ENCODE measurements around the gene TPRKB.
"Not testable (repeated sequence)": the region's sequence is repeated elsewhere in the genome, so short reads cannot be mapped to it uniquely, and the experiment has no call there.

The TPRKB gene

GRCh38 chr2:73718421-73718820 is 18.7 kb downstream of the TPRKB start:
- no peak overlapping the region for H3K27ac ChIP-seq (ENCODE audit: low read length)
- no peaks in the 10 kb centered on the region for H3K4me1 ChIP-seq (ENCODE audit: insufficient read depth, low read length)
- no peak overlapping the region for H3K9ac ChIP-seq (ENCODE audit: low read depth, low read length)
- no peak for TF ChIP-seq CTCF (IDR thresholded peaks at IDR 0.05; ENCODE audit: borderline replicate concordance, extremely low read depth, low read length, poor library complexity, severe bottlenecking)
- no peak for TF ChIP-seq EZH2 (IDR thresholded peaks at IDR 0.05; ENCODE audit: borderline replicate concordance, low read depth, low read length, severe bottlenecking)
- no peaks in the 10 kb centered on the region for H4K20me1 ChIP-seq (ENCODE audit: insufficient read depth, low read length)
- H3K9me3 ChIP-seq (ENCODE audit: insufficient read depth, low read length, severe bottlenecking): no peaks in the 10 kb centered on the region
- ATAC-seq (ENCODE audit: insufficient read depth, low read depth) (no peak), DNase-seq (no peak)
- H3K79me2 ChIP-seq (ENCODE audit: insufficient read depth, low read length): no peaks in the 10 kb centered on the region
- H3K4me2 ChIP-seq (ENCODE audit: insufficient read depth, low read length): no peak overlapping the region
- no peak overlapping the region for H2AFZ ChIP-seq (ENCODE audit: low read depth, low read length)
- no peaks in the 10 kb centered on the region for H3K36me3 ChIP-seq (ENCODE audit: insufficient read depth, low read length)
- no peak overlapping the region for H3K4me3 ChIP-seq (ENCODE audit: low read depth in 1 of 2, low read length in 2 of 2)
- peaks cover 2% of the 10 kb centered on the region for H3K27me3 ChIP-seq (ENCODE audit: insufficient read depth, low read length, poor library complexity)

GRCh38 chr2:73717695-73718094 is 19.4 kb downstream of the TPRKB start:
- H2AFZ ChIP-seq (ENCODE audit: low read depth, low read length); H3K9me3 ChIP-seq (ENCODE audit: insufficient read depth, low read length, severe bottlenecking); H3K4me2 ChIP-seq (ENCODE audit: insufficient read depth, low read length); H3K27ac ChIP-seq (ENCODE audit: low read length); H3K4me3 ChIP-seq (ENCODE audit: low read depth in 1 of 2, low read length in 2 of 2); H3K36me3 ChIP-seq (ENCODE audit: insufficient read depth, low read length); H3K27me3 ChIP-seq (ENCODE audit: insufficient read depth, low read length, poor library complexity); H3K9ac ChIP-seq (ENCODE audit: low read depth, low read length); H3K79me2 ChIP-seq (ENCODE audit: insufficient read depth, low read length); DNase-seq; ATAC-seq (ENCODE audit: insufficient read depth, low read depth); H4K20me1 ChIP-seq (ENCODE audit: insufficient read depth, low read length); H3K4me1 ChIP-seq (ENCODE audit: insufficient read depth, low read length): not testable (repeated sequence)

GRCh38 chr2:73717251-73717606 is 19.9 kb downstream of the TPRKB start:
- ATAC-seq (ENCODE audit: insufficient read depth, low read depth) (no peak), DNase-seq (no peak)
- H3K36me3 ChIP-seq (ENCODE audit: insufficient read depth, low read length): no peaks in the 10 kb centered on the region
- H3K4me2 ChIP-seq (ENCODE audit: insufficient read depth, low read length): no peak overlapping the region
- no peaks in the 10 kb centered on the region for H4K20me1 ChIP-seq (ENCODE audit: insufficient read depth, low read length)
- H3K79me2 ChIP-seq (ENCODE audit: insufficient read depth, low read length): no peaks in the 10 kb centered on the region
- H3K27ac ChIP-seq (ENCODE audit: low read length): no peak overlapping the region
- no peak overlapping the region for H2AFZ ChIP-seq (ENCODE audit: low read depth, low read length)
- H3K27me3 ChIP-seq (ENCODE audit: insufficient read depth, low read length, poor library complexity): peaks cover 2% of the 10 kb centered on the region
- H3K9ac ChIP-seq (ENCODE audit: low read depth, low read length): no peak overlapping the region
- H3K9me3 ChIP-seq (ENCODE audit: insufficient read depth, low read length, severe bottlenecking): no peaks in the 10 kb centered on the region
- no peak overlapping the region for H3K4me3 ChIP-seq (ENCODE audit: low read depth in 1 of 2, low read length in 2 of 2)
- TF ChIP-seq CTCF (IDR thresholded peaks at IDR 0.05; ENCODE audit: borderline replicate concordance, extremely low read depth, low read length, poor library complexity, severe bottlenecking) (no peak), EZH2 (IDR thresholded peaks at IDR 0.05; ENCODE audit: borderline replicate concordance, low read depth, low read length, severe bottlenecking) (no peak)
- no peaks in the 10 kb centered on the region for H3K4me1 ChIP-seq (ENCODE audit: insufficient read depth, low read length)

GRCh38 chr2:73716543-73717250 is 20.4 kb downstream of the TPRKB start:
- Histone ChIP-seq H4K20me1 (ENCODE audit: insufficient read depth, low read length) (no peaks in the 10 kb centered on the region), H2AFZ (ENCODE audit: low read depth, low read length) (no peak overlapping the region), H3K27ac (ENCODE audit: low read length) (no peak overlapping the region), H3K36me3 (ENCODE audit: insufficient read depth, low read length) (no peaks in the 10 kb centered on the region), H3K4me1 (ENCODE audit: insufficient read depth, low read length) (no peaks in the 10 kb centered on the region), H3K4me3 (ENCODE audit: low read depth in 1 of 2, low read length in 2 of 2) (no peak overlapping the region), H3K79me2 (ENCODE audit: insufficient read depth, low read length) (no peaks in the 10 kb centered on the region), H3K27me3 (ENCODE audit: insufficient read depth, low read length, poor library complexity) (peaks cover 4% of the 10 kb centered on the region), H3K9ac (ENCODE audit: low read depth, low read length) (no peak overlapping the region), H3K9me3 (ENCODE audit: insufficient read depth, low read length, severe bottlenecking) (no peaks in the 10 kb centered on the region), H3K4me2 (ENCODE audit: insufficient read depth, low read length) (no peak overlapping the region)
- DNase-seq (no peak), ATAC-seq (ENCODE audit: insufficient read depth, low read depth) (no peak)
- TF ChIP-seq EZH2 (IDR thresholded peaks at IDR 0.05; ENCODE audit: borderline replicate concordance, low read depth, low read length, severe bottlenecking) (no peak), CTCF (IDR thresholded peaks at IDR 0.05; ENCODE audit: borderline replicate concordance, extremely low read depth, low read length, poor library complexity, severe bottlenecking) (no peak)
